Uterus (tissue), 2 donors: ENCODE results near the gene SALL4.

Source experiments
- CTCF ChIP-seq, 4 experiments: fragments of 200-600 bp in 2 of 4; fragments of 450-650 bp in 2 of 4; sonication (generic) in 2 of 4; IDR thresholded peaks; one replicate each; pipeline ENCODE4 v1.5.1; 2016 to 2019; ENCODE audit warnings: antibody characterized with exemption in 4 of 4, mild to moderate bottlenecking in 2 of 4, moderate library complexity in 1 of 4
- POLR2A ChIP-seq, 2 donors: fragments of 450-650 bp; IDR thresholded peaks; one replicate each; pipeline ENCODE4 v1.6.1; 2016; ENCODE audit warnings: antibody characterized with exemption in 2 of 2, mild to moderate bottlenecking in 1 of 2, moderate library complexity in 1 of 2

GRCh38 chr20:51792960-51793359 is 9.4 kb downstream of the SALL4 start:
- TF ChIP-seq POLR2A (IDR thresholded peaks at IDR 0.05) (no peak), CTCF (IDR thresholded peaks at IDR 0.05) (no peak)
